Panc1 (cell line): ENCODE data around the gene RPS16. TPM values are rescaled to one million over a fixed set of nuclear protein-coding genes. Genes with fewer than 3 reads are reported as not detected.

Source experiments
- ATAC-seq: fragments of 200-7000 bp; cut with Tn5 transposase; 2 replicates; pipeline ENCODE4 v1.9.1; 2020; ENCODE audit warnings: mild to moderate bottlenecking, moderate library complexity
- BruUV-seq: library from RNA; stranded (reverse); fragments of 400-500 nt; replicated peaks from 2 replicates; lab custom pipeline; 2021; lab: Mats Ljungman, UMichigan
- CTCF ChIA-PET: fragments of 300-600 bp; sonication (Branson Sonifier 250); formaldehyde crosslinking; loops from one replicate; lab custom pipeline; 2022; ENCODE audit warnings: antibody characterized with exemption; lab: Charles Lee
- POLR2A ChIA-PET: fragments of 300-600 bp; sonication (Branson Sonifier 250); formaldehyde crosslinking; loops from one replicate; lab custom pipeline; 2022; ENCODE audit warnings: antibody characterized with exemption; lab: Charles Lee
- DNase-seq: peaks from one replicate; pipeline ENCODE4 v3.0.0-alpha.2; 2010; ENCODE audit warnings: low read depth, low spot score
- H3K27ac ChIP-seq: 2 replicates; pipeline ENCODE4 v1.5.1; 2011; ENCODE audit warnings: mild to moderate bottlenecking, low read length, inconsistent platforms
- H3K27me3 ChIP-seq: fragments of 200-500 bp; sonication (Bioruptor generic); 2 replicates; pipeline ENCODE4 v1.6.0; 2014; ENCODE audit warnings: low read length, inconsistent platforms; ENCODE audit not compliant: control insufficient read depth, insufficient read depth
- H3K36me3 ChIP-seq: fragments of 200-500 bp; sonication (Bioruptor generic); 2 replicates; pipeline ENCODE4 v1.5.1; 2014; ENCODE audit warnings: inconsistent platforms, mild to moderate bottlenecking, low read length, moderate library complexity; ENCODE audit not compliant: control insufficient read depth, insufficient read depth
- H3K4me1 ChIP-seq: 2 replicates; pipeline ENCODE4 v1.5.1; 2011; ENCODE audit warnings: inconsistent platforms, mild to moderate bottlenecking, low read length, moderate library complexity; ENCODE audit not compliant: control insufficient read depth, insufficient read depth
- H3K4me3 ChIP-seq, 2 experiments: 2 replicates each; pipeline ENCODE4 v1.5.1; 2011 to 2012; ENCODE audit warnings: low read depth in 2 of 2, low read length in 2 of 2, mild to moderate bottlenecking in 2 of 2, inconsistent platforms in 1 of 2, moderate library complexity in 1 of 2
- H3K9me3 ChIP-seq: fragments of 200-500 bp; sonication (Bioruptor generic); 2 replicates; pipeline ENCODE4 v1.5.1; 2014; ENCODE audit warnings: low read depth, mild to moderate bottlenecking, inconsistent platforms, low read length, moderate library complexity; ENCODE audit not compliant: control insufficient read depth, insufficient read depth
- POLR2AphosphoS5 ChIP-seq: IDR thresholded peaks from 2 replicates; pipeline ENCODE4 v1.6.1; 2012; ENCODE audit warnings: mild to moderate bottlenecking, low read depth, low read length, moderate library complexity
- SIN3A ChIP-seq: IDR thresholded peaks from 2 replicates; pipeline ENCODE4 v1.6.1; 2012; ENCODE audit warnings: low read depth, mild to moderate bottlenecking, low read length, moderate library complexity, borderline replicate concordance; ENCODE audit not compliant: insufficient read depth
- TCF7L2 ChIP-seq: IDR thresholded peaks from 2 replicates; pipeline ENCODE4 v1.6.1; 2011; ENCODE audit warnings: mild to moderate bottlenecking, low read depth, low read length, inconsistent platforms
- in situ Hi-C: cut with HindIII; loops from 2 replicates; pipeline ENCODE4 v1.10.0; 2016; ENCODE audit warnings: low sequenced_read_pairs, low pct_unique_long_range_greater_than_20kb
- intact Hi-C: fragments of 100-400 bp; cut with micrococcal nuclease; formaldehyde crosslinking; loops from one replicate; pipeline ENCODE4 v1.10.0; 2022; ENCODE audit not compliant: unreplicated experiment
- total RNA-seq: library from RNA; stranded (reverse); gene quantifications from one replicate; pipeline ENCODE4 v1.2.1, GENCODE V29; 2021; ENCODE audit not compliant: unreplicated experiment
- TF ChIP-seq, protein P1 (sequence below), 2 experiments: IDR thresholded peaks; 2 replicates each; pipeline ENCODE4 v1.6.1; 2011 to 2012; ENCODE audit warnings: low read depth in 2 of 2, control low read depth in 1 of 2, low read length in 1 of 2, mild to moderate bottlenecking in 1 of 2, moderate library complexity in 1 of 2; ENCODE audit not compliant: insufficient read depth in 1 of 2
- TF ChIP-seq, protein P2 (sequence below): fragments of 450-650 bp; IDR thresholded peaks from 2 replicates; pipeline ENCODE4 v1.5.1; 2017; ENCODE audit warnings: mild to moderate bottlenecking

The RPS16 gene
- total RNA-seq, 1 experiment from 2014 or later, result 27,832 TPM

DNA sequence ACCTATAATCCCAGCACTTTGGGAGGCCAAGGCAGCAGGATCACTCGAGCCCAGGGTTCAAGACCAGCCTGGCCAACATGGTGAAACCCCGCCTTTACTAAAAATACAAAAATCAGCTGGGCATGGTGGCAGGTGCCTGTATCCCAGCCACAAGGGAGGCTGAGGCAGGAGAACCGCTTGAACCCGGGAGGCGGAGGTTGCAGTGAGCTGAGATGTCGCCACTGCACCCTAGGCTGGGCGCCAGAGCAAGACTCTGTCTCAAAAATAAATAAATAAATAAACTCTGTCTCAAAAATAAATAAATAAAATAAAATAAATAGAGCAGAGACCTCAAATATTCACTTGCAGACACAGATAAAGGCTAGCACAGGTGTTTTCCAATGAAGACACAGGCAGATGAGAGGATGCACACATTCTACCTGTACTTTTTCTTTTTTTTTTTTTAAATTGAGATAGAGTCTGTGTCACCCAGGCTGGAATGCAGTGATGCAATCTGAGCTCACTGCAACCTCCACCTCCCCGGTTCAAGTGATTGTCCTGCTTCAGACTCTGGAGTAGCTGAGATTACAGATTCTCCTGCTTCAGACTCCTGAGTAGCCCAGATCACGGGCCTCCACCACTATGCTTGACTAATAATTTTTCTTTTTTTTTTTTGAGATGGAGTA, 2.7 kb upstream of the RPS16 start:
- Histone ChIP-seq H3K27me3 (no peaks in the 10 kb centered on the region), H3K27ac (peak overlapping the region; percentile 15; the same call in 1 of the 2 replicates), H3K36me3 (peaks cover 15% of the 10 kb centered on the region), H3K4me3 (no peak overlapping the region), H3K4me1 (peaks cover 50% of the 10 kb centered on the region), H3K9me3 (no peaks in the 10 kb centered on the region)
- no peak for ATAC-seq
- intact Hi-C loops, result no loop called here
- BruUV-seq, result no TSS peak
- POLR2A ChIA-PET, result interaction anchor here (0.6 to 2.4 kb wide), 22 partner anchors 10 to 558 kb away, joined by 3 to 9 read pairs (median 4); partner anchors contain the start of genes EID2B and SAMD4B
- in situ Hi-C loops, result no loop called here
- TF ChIP-seq SIN3A, result no peak
- TF ChIP-seq POLR2AphosphoS5, result no peak
- no peak for TF ChIP-seq TCF7L2
- TF ChIP-seq, protein P1, sequence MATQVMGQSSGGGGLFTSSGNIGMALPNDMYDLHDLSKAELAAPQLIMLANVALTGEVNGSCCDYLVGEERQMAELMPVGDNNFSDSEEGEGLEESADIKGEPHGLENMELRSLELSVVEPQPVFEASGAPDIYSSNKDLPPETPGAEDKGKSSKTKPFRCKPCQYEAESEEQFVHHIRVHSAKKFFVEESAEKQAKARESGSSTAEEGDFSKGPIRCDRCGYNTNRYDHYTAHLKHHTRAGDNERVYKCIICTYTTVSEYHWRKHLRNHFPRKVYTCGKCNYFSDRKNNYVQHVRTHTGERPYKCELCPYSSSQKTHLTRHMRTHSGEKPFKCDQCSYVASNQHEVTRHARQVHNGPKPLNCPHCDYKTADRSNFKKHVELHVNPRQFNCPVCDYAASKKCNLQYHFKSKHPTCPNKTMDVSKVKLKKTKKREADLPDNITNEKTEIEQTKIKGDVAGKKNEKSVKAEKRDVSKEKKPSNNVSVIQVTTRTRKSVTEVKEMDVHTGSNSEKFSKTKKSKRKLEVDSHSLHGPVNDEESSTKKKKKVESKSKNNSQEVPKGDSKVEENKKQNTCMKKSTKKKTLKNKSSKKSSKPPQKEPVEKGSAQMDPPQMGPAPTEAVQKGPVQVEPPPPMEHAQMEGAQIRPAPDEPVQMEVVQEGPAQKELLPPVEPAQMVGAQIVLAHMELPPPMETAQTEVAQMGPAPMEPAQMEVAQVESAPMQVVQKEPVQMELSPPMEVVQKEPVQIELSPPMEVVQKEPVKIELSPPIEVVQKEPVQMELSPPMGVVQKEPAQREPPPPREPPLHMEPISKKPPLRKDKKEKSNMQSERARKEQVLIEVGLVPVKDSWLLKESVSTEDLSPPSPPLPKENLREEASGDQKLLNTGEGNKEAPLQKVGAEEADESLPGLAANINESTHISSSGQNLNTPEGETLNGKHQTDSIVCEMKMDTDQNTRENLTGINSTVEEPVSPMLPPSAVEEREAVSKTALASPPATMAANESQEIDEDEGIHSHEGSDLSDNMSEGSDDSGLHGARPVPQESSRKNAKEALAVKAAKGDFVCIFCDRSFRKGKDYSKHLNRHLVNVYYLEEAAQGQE (IDR thresholded peaks at IDR 0.05; ENCODE audit: insufficient read depth in 1 of 2, low read depth in 2 of 2, low read length in 1 of 2), result no peak
- TF ChIP-seq, protein P2, sequence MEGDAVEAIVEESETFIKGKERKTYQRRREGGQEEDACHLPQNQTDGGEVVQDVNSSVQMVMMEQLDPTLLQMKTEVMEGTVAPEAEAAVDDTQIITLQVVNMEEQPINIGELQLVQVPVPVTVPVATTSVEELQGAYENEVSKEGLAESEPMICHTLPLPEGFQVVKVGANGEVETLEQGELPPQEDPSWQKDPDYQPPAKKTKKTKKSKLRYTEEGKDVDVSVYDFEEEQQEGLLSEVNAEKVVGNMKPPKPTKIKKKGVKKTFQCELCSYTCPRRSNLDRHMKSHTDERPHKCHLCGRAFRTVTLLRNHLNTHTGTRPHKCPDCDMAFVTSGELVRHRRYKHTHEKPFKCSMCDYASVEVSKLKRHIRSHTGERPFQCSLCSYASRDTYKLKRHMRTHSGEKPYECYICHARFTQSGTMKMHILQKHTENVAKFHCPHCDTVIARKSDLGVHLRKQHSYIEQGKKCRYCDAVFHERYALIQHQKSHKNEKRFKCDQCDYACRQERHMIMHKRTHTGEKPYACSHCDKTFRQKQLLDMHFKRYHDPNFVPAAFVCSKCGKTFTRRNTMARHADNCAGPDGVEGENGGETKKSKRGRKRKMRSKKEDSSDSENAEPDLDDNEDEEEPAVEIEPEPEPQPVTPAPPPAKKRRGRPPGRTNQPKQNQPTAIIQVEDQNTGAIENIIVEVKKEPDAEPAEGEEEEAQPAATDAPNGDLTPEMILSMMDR, result no peak
- DNase-seq, result peak; percentile 99
- CTCF ChIA-PET, result interaction anchor here (0.6 to 4.7 kb wide), 28 partner anchors 10 to 866 kb away, joined by 3 to 118 read pairs (median 5); partner anchors contain the start of genes DLL3, EID2, EID2B and PLEKHG2

DNA sequence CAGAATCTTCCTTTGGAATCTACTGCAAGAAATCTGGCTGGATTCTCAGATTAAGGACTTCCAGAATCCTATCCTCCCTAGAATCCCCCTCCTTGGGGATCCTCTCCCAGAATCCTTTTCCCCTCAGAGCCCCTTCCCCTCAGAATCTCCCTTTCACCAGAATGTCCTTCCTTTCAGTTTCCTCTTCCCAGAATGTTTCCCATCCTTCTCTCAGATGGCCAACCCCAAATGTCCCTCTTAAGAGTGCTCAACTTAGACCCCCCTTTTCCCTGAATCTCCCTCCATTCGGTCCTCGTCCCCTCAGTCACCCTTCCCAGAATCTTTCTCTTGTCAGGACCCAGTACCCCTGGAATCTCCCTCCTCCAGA, 584 bp upstream of the RPS16 start:
- POLR2A ChIA-PET, result interaction anchor here (0.6 to 5.9 kb wide), 115 partner anchors 10 to 1377 kb away, joined by 3 to 524 read pairs (median 5); partner anchors contain the start of genes DLL3, DYRK1B, EID2 and EID2B
- peaks cover 71% of the 10 kb centered on the region for H3K4me1 ChIP-seq
- TF ChIP-seq POLR2AphosphoS5 (no peak), SIN3A (no peak)
- TF ChIP-seq, protein P1 (IDR thresholded peaks at IDR 0.05; ENCODE audit: insufficient read depth in 1 of 2, low read depth in 2 of 2, low read length in 1 of 2), result no peak
- in situ Hi-C loops (no loop called here), intact Hi-C loops (no loop called here)
- H3K4me3 ChIP-seq, result peak overlapping the region; percentile 29 to 58
- H3K9me3 ChIP-seq, result no peaks in the 10 kb centered on the region
- TSS peak; percentile 100 for BruUV-seq
- peaks cover 27% of the 10 kb centered on the region for H3K36me3 ChIP-seq
- H3K27ac ChIP-seq, result peak overlapping the region; percentile 84
- no peaks in the 10 kb centered on the region for H3K27me3 ChIP-seq
- no peak for DNase-seq
- ATAC-seq, result no peak; the same call in 1 of the 2 replicates
- CTCF ChIA-PET, result interaction anchor here (0.5 to 1.8 kb wide), 38 partner anchors 9 to 534 kb away, joined by 3 to 34 read pairs (median 6); partner anchors contain the start of genes DLL3, EID2, EID2B and FBL
